ENCODE data around the gene ITPK1. TPM values are rescaled to one million over a fixed set of nuclear protein-coding genes. Genes with fewer than 3 reads are reported as not detected.

Gene ITPK1
- total RNA-seq, 4 donors from 2014 or later = 64.8 to 235 (median 128) TPM

- no peak for TF ChIP-seq EP300 (IDR thresholded peaks at IDR 0.05; ENCODE audit: low read depth)
- no peak for TF ChIP-seq CTCF (IDR thresholded peaks at IDR 0.05)
- TF ChIP-seq POLR2AphosphoS5 (IDR thresholded peaks at IDR 0.05) = no peak
- no peak for TF ChIP-seq POLR2A (IDR thresholded peaks at IDR 0.05)
- H3K4me3 ChIP-seq = no peak overlapping the region
- no peaks in the 10 kb centered on the region for H3K36me3 ChIP-seq
- no peaks in the 10 kb centered on the region for H3K27me3 ChIP-seq
- in situ Hi-C loops (cut with MboI; ENCODE audit: low pct_ligation_motif_present in 1 of 4, low pct_unique_long_range_greater_than_20kb in 1 of 4, low sequenced_read_pairs in 3 of 4) = no loop called here
- no peak for DNase-seq
- WGBS, 2 donors (ENCODE audit: low coverage in 1 of 2) = 94% methylated on average over 16 of the region's 16 CpGs; no CpG with 5 or more reads in 1 of the 2 donors
- no peak overlapping the region for H3K27ac ChIP-seq
- intact Hi-C loops (cut with DNase I; ENCODE audit: low total_unique reads) = loop anchor here (5.0 kb wide), 1 partner anchor 141 kb away; no protein-coding TSS in a partner anchor
- no peaks in the 10 kb centered on the region for H3K9me3 ChIP-seq
- H3K4me1 ChIP-seq = peaks cover 0 to 12% (median 8%) of the 10 kb centered on the region in 4 donors
Measured at GRCh38 chr14:92971601-92972180, 144.0 kb downstream of the ITPK1 start.

- in situ Hi-C loops (cut with MboI; ENCODE audit: low pct_ligation_motif_present in 1 of 4, low pct_unique_long_range_greater_than_20kb in 1 of 4, low sequenced_read_pairs in 3 of 4) (no loop called here), intact Hi-C loops (cut with DNase I; ENCODE audit: low total_unique reads) (loop anchor here (5.0 kb wide), 1 partner anchor 142 kb away; no protein-coding TSS in a partner anchor)
- Histone ChIP-seq H3K27me3 (no peaks in the 10 kb centered on the region), H3K9me3 (no peaks in the 10 kb centered on the region), H3K4me3 (no peak overlapping the region), H3K36me3 (no peaks in the 10 kb centered on the region), H3K27ac (no peak overlapping the region), H3K4me1 (peaks cover 2 to 16% (median 10%) of the 10 kb centered on the region in 4 donors)
- 90% methylated on average over 12 of the region's 12 CpGs; no CpG with 5 or more reads in 1 of the 2 donors for WGBS, 2 donors (ENCODE audit: low coverage in 1 of 2)
- no peak for DNase-seq
- TF ChIP-seq POLR2A (IDR thresholded peaks at IDR 0.05) = no peak
- no peak for TF ChIP-seq POLR2AphosphoS5 (IDR thresholded peaks at IDR 0.05)
- TF ChIP-seq CTCF (IDR thresholded peaks at IDR 0.05) = no peak
- no peak for TF ChIP-seq EP300 (IDR thresholded peaks at IDR 0.05; ENCODE audit: low read depth)
Measured at GRCh38 chr14:92970271-92970670, 145.5 kb downstream of the ITPK1 start.

DNA sequence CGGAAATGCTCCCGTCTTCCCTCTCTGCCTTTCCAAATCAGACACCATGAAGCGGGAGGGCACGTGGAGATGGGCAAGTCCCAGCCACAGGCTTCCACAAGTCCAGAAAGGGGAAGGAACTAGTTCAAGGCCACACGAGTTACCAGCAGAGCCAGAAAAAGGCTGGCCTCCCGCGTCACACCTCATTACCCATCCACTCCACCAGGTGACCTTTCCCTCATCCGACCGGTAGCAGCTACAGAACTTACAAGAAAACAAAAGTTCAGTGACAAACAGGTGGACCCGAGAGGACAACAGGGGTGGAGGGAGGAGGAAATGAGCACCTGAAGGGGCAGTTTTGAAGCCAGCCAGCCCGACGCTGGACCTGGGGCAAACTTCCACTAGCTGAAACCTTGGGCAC, 145.9 kb downstream of the ITPK1 start:
- Histone ChIP-seq H3K4me3 (no peak overlapping the region), H3K27me3 (no peaks in the 10 kb centered on the region), H3K27ac (no peak overlapping the region), H3K4me1 (peaks cover 6 to 20% (median 13%) of the 10 kb centered on the region in 4 donors), H3K9me3 (no peaks in the 10 kb centered on the region), H3K36me3 (no peaks in the 10 kb centered on the region)
- WGBS, 2 donors (ENCODE audit: low coverage in 1 of 2) = 80 to 87% methylated on average over 6 to 12 of the region's 12 CpGs
- DNase-seq = no peak
- intact Hi-C loops (cut with DNase I; ENCODE audit: low total_unique reads) (loop anchor here (5.0 kb wide), 1 partner anchor 142 kb away; no protein-coding TSS in a partner anchor), in situ Hi-C loops (cut with MboI; ENCODE audit: low pct_ligation_motif_present in 1 of 4, low pct_unique_long_range_greater_than_20kb in 1 of 4, low sequenced_read_pairs in 3 of 4) (no loop called here)
- no peak for TF ChIP-seq EP300 (IDR thresholded peaks at IDR 0.05; ENCODE audit: low read depth)
- no peak for TF ChIP-seq CTCF (IDR thresholded peaks at IDR 0.05)
- no peak for TF ChIP-seq POLR2AphosphoS5 (IDR thresholded peaks at IDR 0.05)
- no peak for TF ChIP-seq POLR2A (IDR thresholded peaks at IDR 0.05)

DNA sequence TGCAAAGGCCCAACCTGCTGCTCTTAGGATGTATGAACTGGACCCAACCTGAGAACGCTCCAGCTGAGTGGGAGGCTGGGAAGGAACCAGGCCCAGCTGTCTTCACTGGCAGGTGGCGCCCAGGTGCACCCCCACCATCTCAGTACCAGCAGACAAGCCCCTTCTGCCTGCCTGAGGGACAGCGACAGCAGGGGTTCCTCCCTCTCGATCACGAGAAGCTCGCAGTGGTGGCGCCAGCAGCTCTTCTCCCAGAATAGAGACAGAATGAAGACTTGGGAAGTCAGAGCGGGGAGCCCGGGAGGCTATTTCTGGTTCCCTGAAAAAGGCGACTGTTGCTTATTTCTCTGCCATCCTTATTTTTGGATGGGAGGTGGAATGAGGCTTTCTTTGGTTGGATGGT, 146.3 kb downstream of the ITPK1 start:
- 80 to 87% methylated on average over 1 to 4 of the region's 10 CpGs for WGBS, 2 donors (ENCODE audit: low coverage in 1 of 2)
- no peak overlapping the region for H3K27ac ChIP-seq
- in situ Hi-C loops (cut with MboI; ENCODE audit: low pct_ligation_motif_present in 1 of 4, low pct_unique_long_range_greater_than_20kb in 1 of 4, low sequenced_read_pairs in 3 of 4) = no loop called here

More for the DNA sequence above, 146.3 kb downstream of the ITPK1 start:
- intact Hi-C loops (cut with DNase I; ENCODE audit: low total_unique reads) = no loop called here
- Histone ChIP-seq H3K4me1 (peaks cover 10 to 24% (median 18%) of the 10 kb centered on the region in 4 donors), H3K27me3 (no peaks in the 10 kb centered on the region), H3K9me3 (no peaks in the 10 kb centered on the region), H3K4me3 (no peak overlapping the region), H3K36me3 (no peaks in the 10 kb centered on the region)
- DNase-seq = no peak
- TF ChIP-seq EP300 (IDR thresholded peaks at IDR 0.05; ENCODE audit: low read depth) (no peak), POLR2A (IDR thresholded peaks at IDR 0.05) (no peak), CTCF (IDR thresholded peaks at IDR 0.05) (no peak), POLR2AphosphoS5 (IDR thresholded peaks at IDR 0.05) (no peak)

Data from transverse colon (tissue), 4 donors.